ENCODE measurements around the gene MAP3K5.

DNA sequence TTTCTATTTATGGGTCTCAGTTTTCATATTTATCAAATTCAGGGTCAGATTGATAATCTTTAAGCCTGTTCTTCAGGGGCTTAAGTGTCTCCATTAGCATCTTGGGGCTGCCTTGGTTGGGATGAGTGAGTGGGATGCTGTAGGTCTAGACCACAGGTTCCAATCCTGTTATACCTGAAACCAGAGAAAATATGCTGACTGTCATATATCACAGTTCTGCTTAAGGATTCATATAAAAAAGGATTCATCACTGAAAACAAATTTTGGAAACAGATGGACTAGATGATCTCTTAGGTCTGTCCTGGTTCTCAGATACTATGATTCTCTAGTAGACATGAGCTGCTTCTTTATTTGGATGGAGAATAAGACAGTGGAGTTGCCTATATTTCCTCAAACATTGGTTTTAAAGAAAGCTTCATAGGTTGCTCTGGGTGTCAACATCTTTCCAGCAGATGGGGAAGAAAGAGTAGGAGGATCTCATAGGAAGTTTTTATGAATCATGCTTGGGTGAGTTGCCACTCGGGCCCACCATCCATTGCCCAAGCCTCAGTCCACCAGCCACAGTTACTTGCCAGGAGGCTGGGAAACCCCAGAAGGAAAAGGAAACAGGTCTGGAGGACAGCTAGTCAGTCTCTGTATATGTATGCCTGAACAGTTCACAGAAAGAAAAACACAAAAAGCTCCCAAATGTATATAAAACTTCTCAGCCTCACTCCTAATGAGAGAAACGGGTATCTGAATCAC lies 199.2 kb downstream of the MAP3K5 start:
- TF ChIP-seq POLR2AphosphoS5 (IDR thresholded peaks at IDR 0.05; ENCODE audit: low read depth, low read length) (no peak), SPI1 (IDR thresholded peaks at IDR 0.05; ENCODE audit: low read depth, low read length) (no peak)
